Measurements from ENCODE around the gene CDKAL1. TPM values are rescaled to one million over a fixed set of nuclear protein-coding genes. Genes with fewer than 3 reads are reported as not detected.

The CDKAL1 gene
- total RNA-seq, 1 donor from 2014 or later, result 29.5 TPM

- intact Hi-C loops (cut with micrococcal nuclease), result no loop called here
These were observed 563.9 kb downstream of the CDKAL1 start for GRCh38 chr6:21098134-21098533.

DNA sequence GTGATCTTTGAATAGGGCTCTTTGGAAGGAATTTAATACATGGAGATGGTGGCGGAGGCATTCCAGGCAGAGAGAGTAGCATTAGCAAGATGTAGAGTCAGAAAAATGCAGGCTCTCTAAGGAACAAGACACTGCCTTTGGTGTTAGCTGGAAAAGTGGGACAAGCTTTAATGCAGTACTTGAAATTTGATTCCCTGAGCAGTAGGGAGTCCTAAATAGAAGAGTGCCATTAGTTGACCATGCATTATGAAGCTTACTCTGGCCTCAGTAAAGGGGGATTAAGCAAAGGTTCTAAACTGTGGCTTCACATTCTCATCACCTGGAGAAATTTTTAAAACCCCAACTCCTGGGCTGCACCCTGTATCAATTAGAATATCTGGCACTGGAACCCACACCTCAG is 564.5 kb downstream of the CDKAL1 start:
- intact Hi-C loops (cut with micrococcal nuclease), result no loop called here

GRCh38 chr6:21099338-21100314 is 565.4 kb downstream of the CDKAL1 start:
- intact Hi-C loops (cut with micrococcal nuclease), result no loop called here

DNA sequence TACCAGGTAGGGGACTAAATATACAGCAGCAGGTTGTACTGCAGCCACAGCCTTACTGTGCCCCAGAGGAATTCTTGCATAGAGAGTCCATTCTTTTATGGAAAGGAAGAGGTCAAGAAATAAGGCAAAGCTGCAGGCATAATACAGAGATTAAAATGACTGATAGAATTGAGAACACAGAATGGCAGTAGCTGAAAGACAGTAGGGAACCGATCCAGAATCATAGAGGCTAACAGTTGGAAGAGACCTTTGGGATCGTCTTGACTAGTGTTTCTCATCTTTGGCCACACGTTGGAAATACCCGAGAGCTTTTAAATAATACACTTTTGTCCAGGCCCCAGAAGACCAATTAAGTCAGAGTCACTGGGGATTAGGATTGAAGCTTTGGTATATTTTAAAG is 566.7 kb downstream of the CDKAL1 start:
- intact Hi-C loops (cut with micrococcal nuclease), result no loop called here

DNA sequence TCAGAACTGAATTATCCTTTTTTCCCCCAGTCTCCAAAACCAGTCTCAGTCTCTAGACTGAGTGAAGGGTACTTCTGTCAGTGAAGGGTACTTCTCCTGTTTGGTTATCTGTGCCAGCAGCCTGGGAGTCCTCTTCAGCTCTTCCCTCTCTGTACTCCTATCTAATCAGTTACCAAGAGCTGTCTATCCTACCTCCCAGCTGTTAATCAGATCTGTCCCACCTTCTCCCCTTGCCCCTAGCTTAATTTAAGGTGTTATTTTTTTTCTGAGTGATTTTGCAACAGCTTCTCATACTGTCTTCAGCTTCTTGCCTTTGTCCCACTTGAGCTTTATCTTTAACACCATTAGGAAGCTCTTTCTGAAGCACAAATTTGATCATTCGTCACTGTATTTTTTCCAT is 567.4 kb downstream of the CDKAL1 start:
- intact Hi-C loops (cut with micrococcal nuclease), result no loop called here

- intact Hi-C loops (cut with micrococcal nuclease), result no loop called here
These were observed 567.9 kb downstream of the CDKAL1 start for GRCh38 chr6:21102201-21102600.

- intact Hi-C loops (cut with micrococcal nuclease), result no loop called here
These were observed 568.4 kb downstream of the CDKAL1 start for GRCh38 chr6:21102624-21103023.

GRCh38 chr6:21103626-21104224 is 569.5 kb downstream of the CDKAL1 start:
- intact Hi-C loops (cut with micrococcal nuclease), result no loop called here

GRCh38 chr6:21104288-21104687 is 570.0 kb downstream of the CDKAL1 start:
- intact Hi-C loops (cut with micrococcal nuclease), result no loop called here

DNA sequence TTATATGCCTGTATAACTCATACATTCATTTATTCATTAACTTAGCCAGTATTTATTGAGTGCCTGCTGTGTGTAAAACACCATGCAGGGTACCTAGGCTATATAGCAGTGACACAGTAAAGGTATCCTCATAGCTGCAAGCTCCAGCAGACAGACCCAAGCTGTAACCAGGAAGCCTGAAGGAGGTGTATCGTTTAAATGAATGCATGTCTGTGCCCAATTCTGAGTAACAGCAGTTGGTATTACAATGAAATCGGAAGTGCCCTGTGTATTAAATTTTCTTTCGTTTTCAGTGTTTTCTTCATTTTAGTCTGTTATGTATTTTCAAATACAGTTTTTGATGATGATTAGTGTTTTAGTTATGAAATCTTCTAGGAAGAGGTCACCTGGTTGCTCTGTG is 573.5 kb downstream of the CDKAL1 start:
- intact Hi-C loops (cut with micrococcal nuclease), result no loop called here

- intact Hi-C loops (cut with micrococcal nuclease), result no loop called here
These were observed 575.3 kb downstream of the CDKAL1 start for GRCh38 chr6:21109391-21110178.

DNA sequence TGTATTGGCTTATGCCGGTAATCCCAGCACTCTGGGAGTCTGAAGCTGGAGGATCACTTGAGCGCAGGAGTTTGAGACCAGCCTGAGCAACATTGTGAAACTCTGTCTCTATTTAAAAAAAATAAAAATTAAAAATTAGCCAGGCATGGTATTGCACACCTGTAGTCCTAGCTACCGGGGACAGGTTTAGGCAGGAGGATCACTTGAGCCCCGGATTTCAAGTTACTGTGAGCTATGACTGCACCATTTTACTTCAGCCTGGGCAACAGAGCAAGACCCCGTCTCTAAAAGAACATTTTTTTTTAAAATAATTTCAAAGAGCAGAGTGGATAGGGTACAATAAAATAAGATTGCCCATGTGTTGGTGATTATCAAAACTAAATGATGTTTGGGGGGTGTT is 576.4 kb downstream of the CDKAL1 start:
- intact Hi-C loops (cut with micrococcal nuclease), result no loop called here

- intact Hi-C loops (cut with micrococcal nuclease), result no loop called here
These were observed 577.0 kb downstream of the CDKAL1 start for GRCh38 chr6:21111093-21111725.

DNA sequence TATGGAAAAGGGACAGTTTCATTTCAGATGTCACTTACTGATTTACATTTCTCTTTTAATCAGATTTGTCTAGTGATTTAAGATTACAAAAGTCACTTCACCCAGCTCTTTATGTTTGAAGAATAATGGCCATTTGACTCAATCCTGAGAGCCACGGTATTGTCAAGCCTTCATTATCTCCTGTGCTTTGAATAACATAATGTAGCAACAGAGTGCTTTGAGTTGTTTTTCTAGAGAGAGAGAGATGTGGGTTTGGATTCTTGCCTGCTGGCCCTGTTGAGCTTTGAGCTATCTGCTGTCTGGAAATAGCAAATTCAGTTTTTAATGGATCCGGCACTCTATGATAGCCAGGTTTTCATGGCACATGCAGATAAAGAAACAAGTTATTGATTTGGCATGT is 580.9 kb downstream of the CDKAL1 start:
- intact Hi-C loops (cut with micrococcal nuclease), result no loop called here

- intact Hi-C loops (cut with micrococcal nuclease), result no loop called here
These were observed 582.5 kb downstream of the CDKAL1 start for GRCh38 chr6:21116736-21117135.

GRCh38 chr6:21118216-21118780 is 584.0 kb downstream of the CDKAL1 start:
- intact Hi-C loops (cut with micrococcal nuclease), result no loop called here

- intact Hi-C loops (cut with micrococcal nuclease), result no loop called here
These were observed 587.4 kb downstream of the CDKAL1 start for GRCh38 chr6:21121636-21122136.

DNA sequence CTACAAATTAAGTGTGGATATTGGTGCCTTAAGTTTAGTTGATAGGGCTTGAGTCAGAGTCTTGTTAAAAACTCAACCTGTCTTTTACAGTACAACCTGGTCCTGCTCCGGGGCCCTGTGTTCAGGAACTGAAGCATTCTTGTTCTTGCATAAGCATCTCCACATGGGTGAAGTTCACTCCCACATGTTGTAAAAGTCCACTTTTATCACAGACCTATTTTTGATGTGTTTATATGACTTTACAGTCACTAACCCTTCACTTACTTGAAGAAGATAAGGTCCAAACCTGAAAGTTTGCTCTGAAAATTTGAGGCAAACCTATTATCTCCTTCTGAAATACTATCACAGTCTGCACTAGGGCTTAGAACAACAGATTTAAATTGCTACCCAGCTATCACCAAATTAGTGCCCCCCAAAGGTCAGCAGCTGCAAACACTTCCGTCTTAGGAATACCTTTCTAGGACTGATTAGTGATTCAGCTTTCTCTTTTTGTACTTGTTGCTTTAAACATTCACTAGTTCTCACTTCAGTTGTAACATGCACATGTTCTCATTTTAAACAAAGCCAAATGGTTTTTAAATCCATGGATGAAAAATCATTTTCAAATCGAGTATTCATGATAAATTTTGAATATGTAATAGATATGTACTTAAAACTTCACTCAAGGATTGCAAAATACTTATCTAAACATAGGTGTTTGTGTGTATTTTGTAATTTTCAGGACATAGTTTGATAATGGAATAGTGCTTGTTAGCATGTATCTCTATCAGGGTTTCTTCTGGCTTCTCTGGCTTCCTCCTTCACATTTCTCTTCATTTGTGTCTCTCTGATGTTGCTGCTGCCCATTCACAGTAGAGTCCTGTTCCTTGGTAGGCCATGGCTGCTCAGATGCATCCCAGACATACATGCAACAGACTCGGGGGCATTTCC is 589.5 kb downstream of the CDKAL1 start:
- intact Hi-C loops (cut with micrococcal nuclease), result no loop called here

DNA sequence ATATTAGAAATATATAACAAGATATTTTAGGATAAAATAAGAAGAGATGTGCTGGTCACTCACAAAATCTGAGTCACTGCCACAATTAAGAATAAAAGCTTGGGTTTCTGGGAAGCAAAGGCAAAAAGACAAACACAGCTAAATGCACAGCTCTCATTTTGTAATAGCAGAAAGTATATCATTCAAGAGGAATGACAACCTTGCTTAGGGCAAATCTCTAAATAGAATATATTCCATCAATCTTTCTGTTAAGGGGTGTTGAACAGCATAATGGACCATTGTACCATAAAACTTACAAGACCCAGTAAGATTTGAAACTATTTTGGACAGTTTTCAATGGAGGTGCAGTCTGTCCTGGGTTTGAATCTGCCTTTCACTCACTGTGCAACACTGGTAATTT is 594.3 kb downstream of the CDKAL1 start:
- intact Hi-C loops (cut with micrococcal nuclease), result no loop called here

DNA sequence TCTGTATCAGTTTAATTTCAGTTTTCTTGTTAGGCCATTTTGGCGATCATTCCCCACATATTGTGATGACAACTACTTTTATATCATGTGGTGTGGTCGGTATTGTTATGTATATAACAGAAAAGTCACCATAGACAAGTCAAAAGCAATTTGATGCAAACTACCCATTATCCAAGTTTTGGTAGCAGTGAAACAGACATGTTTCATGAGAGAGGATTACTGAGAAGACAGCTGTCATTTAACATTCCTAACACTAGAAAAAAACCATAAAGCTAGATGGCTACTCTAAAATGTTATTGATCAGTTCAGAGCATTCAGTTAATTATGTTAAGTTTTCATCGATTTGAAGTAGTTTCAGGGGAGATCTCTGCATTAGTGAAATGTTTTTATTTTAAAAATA is 597.1 kb downstream of the CDKAL1 start:
- intact Hi-C loops (cut with micrococcal nuclease), result no loop called here

All from T-helper 2 cell treated with Interferon-gamma antibody and Interleukin-4, amounts not matched to agents 100 ng/mL and 5 ng/mL, for 36 hours (primary cell).